Tibial artery (tissue), 4 donors: ENCODE data around the gene PLEKHH2.
A peak's percentile ranks its signal among the peaks of the same experiment; 100 is the strongest.
"Not testable (repeated sequence)": the region's sequence is repeated elsewhere in the genome, so short reads cannot be mapped to it uniquely, and the experiment has no call there.

Source experiments
- DNase-seq, 2 donors: peaks; one replicate each; pipeline ENCODE4 v3.0.0-alpha.2; 2019
- H3K27ac ChIP-seq, 2 donors: fragments of 200-600 bp; sonication (generic) in 1 of 2; 1 replicate in 1 of 2; 2 replicates in 1 of 2; pipeline ENCODE4 v1.5.1; 2018 to 2019; ENCODE audit warnings: mild to moderate bottlenecking in 1 of 2
- H3K27me3 ChIP-seq, 2 donors: fragments of 200-600 bp; sonication (generic) in 1 of 2; one replicate each; pipeline versions ENCODE4 v1.5.1 to v1.6.0; 2016 to 2019
- H3K36me3 ChIP-seq, 3 donors: fragments of 200-600 bp; sonication (generic) in 2 of 3; one replicate each; pipeline ENCODE4 v1.5.1; 2016 to 2019; ENCODE audit warnings: mild to moderate bottlenecking in 2 of 3
- H3K4me1 ChIP-seq, 4 donors: fragments of 200-600 bp; sonication (generic) in 2 of 4; 1 replicate in 3 of 4; 2 replicates in 1 of 4; pipeline ENCODE4 v1.5.1; 2016 to 2019
- H3K4me3 ChIP-seq, 2 donors: fragments of 200-600 bp; sonication (generic) in 1 of 2; 1 replicate in 1 of 2; 2 replicates in 1 of 2; pipeline ENCODE4 v1.5.1; 2018 to 2019; ENCODE audit warnings: mild to moderate bottlenecking in 2 of 2
- H3K9me3 ChIP-seq, 3 donors: fragments of 200-600 bp; sonication (generic) in 1 of 3; one replicate each; pipeline ENCODE4 v1.5.1; 2016 to 2019
- CTCF ChIP-seq, 2 experiments: fragments of 200-600 bp in 1 of 2; fragments of 450-650 bp in 1 of 2; IDR thresholded peaks; one replicate each; pipeline ENCODE4 v1.5.1; 2017 to 2019; ENCODE audit warnings: antibody characterized with exemption in 2 of 2, mild to moderate bottlenecking in 1 of 2, moderate library complexity in 1 of 2
- intact Hi-C: fragments of 100-400 bp; cut with DNase I; formaldehyde crosslinking; loops from one replicate; pipeline ENCODE4 v1.15.0; 2023; ENCODE audit warnings: low total_unique reads

Gene PLEKHH2

GRCh38 chr2:43631618-43632317 lies 5.3 kb upstream of the PLEKHH2 start:
- Histone ChIP-seq H3K36me3 (no peaks in the 10 kb centered on the region), H3K4me3 (no peak overlapping the region), H3K9me3 (no peaks in the 10 kb centered on the region), H3K27ac (no peak overlapping the region), H3K4me1 (peaks cover 0 to 11% (median 4%) of the 10 kb centered on the region in 4 donors), H3K27me3 (peaks cover 0 to 8% of the 10 kb centered on the region in 2 donors)
- DNase-seq, result no peak
- intact Hi-C loops, result no loop called here
- no peak for TF ChIP-seq CTCF (IDR thresholded peaks at IDR 0.05)

GRCh38 chr2:43634604-43635306 lies 2.3 kb upstream of the PLEKHH2 start:
- Histone ChIP-seq H3K27ac (no peak overlapping the region), H3K36me3 (no peaks in the 10 kb centered on the region), H3K27me3 (peaks cover 0 to 8% of the 10 kb centered on the region in 2 donors), H3K4me3 (no peak overlapping the region), H3K9me3 (no peaks in the 10 kb centered on the region), H3K4me1 (peaks cover 0 to 12% (median 5%) of the 10 kb centered on the region in 4 donors)
- no peak for TF ChIP-seq CTCF (IDR thresholded peaks at IDR 0.05)
- no peak for DNase-seq
- intact Hi-C loops, result no loop called here

GRCh38 chr2:43636153-43636552 lies 907 bp upstream of the PLEKHH2 start:
- H3K27me3 ChIP-seq, DNase-seq, H3K36me3 ChIP-seq, H3K27ac ChIP-seq, intact Hi-C loops, H3K4me3 ChIP-seq, H3K9me3 ChIP-seq: not testable (repeated sequence)
- H3K4me1 ChIP-seq, result peaks cover 0 to 12% (median 5%) of the 10 kb centered on the region in 4 donors

- H3K9me3 ChIP-seq, result peaks cover 0 to 3% (median 0%) of the 10 kb centered on the region in 3 donors
- intact Hi-C loops, result no loop called here
- H3K4me1 ChIP-seq, result peaks cover 0 to 12% (median 5%) of the 10 kb centered on the region in 4 donors
- H3K4me3 ChIP-seq, result peak overlapping the region; percentile 98 to 99
- H3K36me3 ChIP-seq, result no peaks in the 10 kb centered on the region
- no peak for DNase-seq
- peak overlapping the region; percentile 90 to 93 for H3K27ac ChIP-seq
- TF ChIP-seq CTCF (IDR thresholded peaks at IDR 0.05), result no peak
- H3K27me3 ChIP-seq, result peaks cover 0 to 8% of the 10 kb centered on the region in 2 donors
Measured at GRCh38 chr2:43636621-43637020, 439 bp upstream of the PLEKHH2 start.

GRCh38 chr2:43642363-43642762 lies 5.3 kb downstream of the PLEKHH2 start:
- intact Hi-C loops, result no loop called here
- Histone ChIP-seq H3K27me3 (no peaks in the 10 kb centered on the region), H3K27ac (no peak overlapping the region), H3K36me3 (no peaks in the 10 kb centered on the region), H3K9me3 (peaks cover 0 to 3% (median 0%) of the 10 kb centered on the region in 3 donors), H3K4me1 (peaks cover 0 to 12% (median 1%) of the 10 kb centered on the region in 4 donors), H3K4me3 (no peak overlapping the region)
- no peak for DNase-seq
- no peak for TF ChIP-seq CTCF (IDR thresholded peaks at IDR 0.05)

- H3K27ac ChIP-seq, result no peak overlapping the region
Measured at GRCh38 chr2:43643680-43644079, 6.6 kb downstream of the PLEKHH2 start.

More at GRCh38 chr2:43643680-43644079, 6.6 kb downstream of the PLEKHH2 start:
- TF ChIP-seq CTCF (IDR thresholded peaks at IDR 0.05), result no peak
- Histone ChIP-seq H3K27me3 (no peaks in the 10 kb centered on the region), H3K36me3 (no peaks in the 10 kb centered on the region), H3K4me3 (no peak overlapping the region), H3K4me1 (peaks cover 0 to 17% (median 1%) of the 10 kb centered on the region in 4 donors), H3K9me3 (peaks cover 0 to 3% (median 0%) of the 10 kb centered on the region in 3 donors)
- intact Hi-C loops, result no loop called here
- no peak for DNase-seq
